Sigmoid colon (tissue), 4 donors: Measurements from ENCODE around the gene HERPUD1.

ENCODE experiments used
- POLR2A ChIP-seq, 2 donors: fragments of 450-650 bp; IDR thresholded peaks; one replicate each; pipeline ENCODE4 v1.6.1; 2016; ENCODE audit warnings: antibody characterized with exemption in 2 of 2, mild to moderate bottlenecking in 2 of 2, moderate library complexity in 2 of 2
- POLR2AphosphoS5 ChIP-seq, 4 donors: sonication (generic); formaldehyde crosslinking; IDR thresholded peaks; one replicate each; pipeline ENCODE4 v1.6.1; 2017; ENCODE audit warnings: antibody characterized with exemption in 4 of 4
- TF ChIP-seq, protein P1 (sequence below), 4 experiments: fragments of 450-650 bp in 3 of 4; fragments of 200-600 bp in 1 of 4; IDR thresholded peaks; one replicate each; pipeline ENCODE4 v1.5.1; 2016 to 2019; ENCODE audit warnings: antibody characterized with exemption in 4 of 4, mild to moderate bottlenecking in 3 of 4, moderate library complexity in 2 of 4

DNA sequence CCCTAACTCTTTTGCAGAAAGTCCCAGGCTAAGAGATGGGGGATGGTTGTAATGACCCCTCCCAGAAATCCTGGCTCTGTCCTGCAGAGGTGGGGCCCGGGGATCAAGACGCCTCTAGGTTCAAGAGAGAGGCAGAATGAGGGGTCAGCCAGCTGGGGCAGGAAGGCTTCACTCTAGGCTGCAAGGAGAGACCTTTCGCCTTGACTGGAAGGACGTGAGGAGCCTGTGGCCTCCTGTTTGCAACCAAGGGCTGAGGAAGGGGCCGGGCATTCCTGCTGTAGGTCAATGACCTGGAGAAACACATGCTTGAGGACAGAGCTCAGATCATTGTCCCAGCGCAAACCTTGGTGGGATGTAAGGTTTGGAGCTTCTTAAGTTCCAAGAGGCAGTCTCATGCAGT lies 21.1 kb downstream of the HERPUD1 start:
- TF ChIP-seq POLR2AphosphoS5 (IDR thresholded peaks at IDR 0.05) (no peak), POLR2A (IDR thresholded peaks at IDR 0.05) (no peak)
- TF ChIP-seq, protein P1, sequence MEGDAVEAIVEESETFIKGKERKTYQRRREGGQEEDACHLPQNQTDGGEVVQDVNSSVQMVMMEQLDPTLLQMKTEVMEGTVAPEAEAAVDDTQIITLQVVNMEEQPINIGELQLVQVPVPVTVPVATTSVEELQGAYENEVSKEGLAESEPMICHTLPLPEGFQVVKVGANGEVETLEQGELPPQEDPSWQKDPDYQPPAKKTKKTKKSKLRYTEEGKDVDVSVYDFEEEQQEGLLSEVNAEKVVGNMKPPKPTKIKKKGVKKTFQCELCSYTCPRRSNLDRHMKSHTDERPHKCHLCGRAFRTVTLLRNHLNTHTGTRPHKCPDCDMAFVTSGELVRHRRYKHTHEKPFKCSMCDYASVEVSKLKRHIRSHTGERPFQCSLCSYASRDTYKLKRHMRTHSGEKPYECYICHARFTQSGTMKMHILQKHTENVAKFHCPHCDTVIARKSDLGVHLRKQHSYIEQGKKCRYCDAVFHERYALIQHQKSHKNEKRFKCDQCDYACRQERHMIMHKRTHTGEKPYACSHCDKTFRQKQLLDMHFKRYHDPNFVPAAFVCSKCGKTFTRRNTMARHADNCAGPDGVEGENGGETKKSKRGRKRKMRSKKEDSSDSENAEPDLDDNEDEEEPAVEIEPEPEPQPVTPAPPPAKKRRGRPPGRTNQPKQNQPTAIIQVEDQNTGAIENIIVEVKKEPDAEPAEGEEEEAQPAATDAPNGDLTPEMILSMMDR (IDR thresholded peaks at IDR 0.05) = no peak
